Measurements from ENCODE around the gene SF3B4.

GRCh38 chr1:149940427-149940826, 12.8 kb upstream of the SF3B4 start:
- TF ChIP-seq ZNF274 (IDR thresholded peaks at IDR 0.05; ENCODE audit: low read depth, low read length) = no peak
- TF ChIP-seq SUZ12 (IDR thresholded peaks at IDR 0.05; ENCODE audit: extremely low read depth, insufficient read depth, insufficient read length) = no peak
